K562 (cell line): ENCODE results near the gene LILRA6. TPM values are rescaled to one million over a fixed set of nuclear protein-coding genes. Genes with fewer than 3 reads are reported as not detected.

ENCODE experiments used
- ARHGAP35 ChIP-seq: fragments of 450-650 bp; IDR thresholded peaks from 2 replicates; pipeline ENCODE4 v1.6.1; 2018; ENCODE audit not compliant: partially characterized antibody
- BCL6 ChIP-seq: fragments of 250-450 bp; sonication (Bioruptor Pico); IDR thresholded peaks from 2 replicates; pipeline ENCODE4 v1.4.0; 2020
- GABPB1 ChIP-seq: sonication (generic); formaldehyde crosslinking; IDR thresholded peaks from 2 replicates; pipeline ENCODE4 v1.8.0; 2022; ENCODE audit warnings: mild to moderate bottlenecking, missing genetic modification reagents
- HDAC8 ChIP-seq: fragments of 450-650 bp; IDR thresholded peaks from 2 replicates; pipeline ENCODE4 v1.6.1; 2016; ENCODE audit warnings: mild to moderate bottlenecking, missing genetic modification characterization, moderate library complexity, missing compliant biosample characterization
- HDGF ChIP-seq: fragments of 450-650 bp; IDR thresholded peaks from 2 replicates; pipeline ENCODE4 v1.6.1; 2016
- KAT7 ChIP-seq: sonication (generic); formaldehyde crosslinking; IDR thresholded peaks from 2 replicates; pipeline ENCODE4 v1.8.0; 2022; ENCODE audit warnings: missing genetic modification reagents, mild to moderate bottlenecking, borderline replicate concordance
- MCM2 ChIP-seq: fragments of 450-650 bp; IDR thresholded peaks from 2 replicates; pipeline ENCODE4 v1.6.1; 2017; ENCODE audit warnings: low read depth, mild to moderate bottlenecking
- PCBP1 ChIP-seq: fragments of 200-400 bp; formaldehyde crosslinking; IDR thresholded peaks from 2 replicates; pipeline ENCODE4 v1.6.1; 2018; ENCODE audit warnings: mild to moderate bottlenecking, low read depth, low read length; ENCODE audit not compliant: poor library complexity, severe bottlenecking
- RAD51 ChIP-seq: fragments of 450-650 bp; IDR thresholded peaks from 2 replicates; pipeline ENCODE4 v1.7.1; 2016; ENCODE audit warnings: low read depth, mild to moderate bottlenecking, borderline replicate concordance
- SMAD1 ChIP-seq: fragments of 150-350 bp; IDR thresholded peaks from 2 replicates; pipeline ENCODE4 v1.6.1; 2014; ENCODE audit warnings: low read length, low read depth; ENCODE audit not compliant: partially characterized antibody
- SMARCA4 ChIP-seq: fragments of 450-650 bp; IDR thresholded peaks from 2 replicates; pipeline ENCODE4 v1.6.1; 2016
- SREBF2 ChIP-seq: sonication (generic); formaldehyde crosslinking; IDR thresholded peaks from 2 replicates; pipeline ENCODE4 v1.4.0; 2020; ENCODE audit warnings: mild to moderate bottlenecking, missing genetic modification reagents
- TBL1XR1 ChIP-seq, 2 experiments: IDR thresholded peaks; 2 replicates each; pipeline ENCODE4 v1.6.1; 2012; ENCODE audit warnings: improper control_type of control experiment in 2 of 2, low read length in 2 of 2, mild to moderate bottlenecking in 1 of 2
- ZNF146 ChIP-seq: IDR thresholded peaks from one replicate; pipeline ENCODE4 v1.6.1; 2018; ENCODE audit warnings: missing compliant biosample characterization; ENCODE audit not compliant: unreplicated experiment
- ZNF23 ChIP-seq: fragments of 250-450 bp; sonication (Bioruptor Pico); IDR thresholded peaks from 2 replicates; pipeline ENCODE4 v1.4.0; 2020; ENCODE audit warnings: mild to moderate bottlenecking
- ZNF24 ChIP-seq: fragments of 450-650 bp; IDR thresholded peaks from 2 replicates; pipeline ENCODE4 v1.6.1; 2016
- ZNF408 ChIP-seq: fragments of 250-450 bp; sonication (Bioruptor Pico); IDR thresholded peaks from 2 replicates; pipeline ENCODE4 v1.4.0; 2020; ENCODE audit warnings: low read depth, mild to moderate bottlenecking, moderate library complexity
- ZNF436 ChIP-seq: fragments of 250-450, 450-650 bp; sonication (Bioruptor Pico); formaldehyde crosslinking; IDR thresholded peaks from 2 replicates; pipeline ENCODE4 v1.7.0; 2020; ENCODE audit warnings: mild to moderate bottlenecking
- ZNF77 ChIP-seq: fragments of 250-450 bp; sonication (Bioruptor Pico); IDR thresholded peaks from 2 replicates; pipeline ENCODE4 v1.5.0; 2020
- polyA plus RNA-seq, 8 experiments: library from polyadenylated mRNA; depleted of rRNA in 4 of 8; stranded (reverse) in 5 of 8; unstranded in 3 of 8; fragments of >200 nt; fragmentation: Nextera tagmentation in 2 of 8; fragmentation: Illumina TruSeq in 1 of 8; extraction: Ambion mirVana in 2 of 8; extraction: Trizol in 1 of 8; gene quantifications; 2 replicates each; pipeline versions ENCODE4 v1.2.1 to v1.2.3, GENCODE V29; 2011 to 2014; ENCODE audit warnings: inconsistent platforms in 1 of 8, missing spikeins in 1 of 8
- total RNA-seq, 7 experiments: library from RNA; depleted of rRNA in 6 of 7; stranded (reverse); fragments of >200 nt in 6 of 7; fragmentation: Illumina TruSeq in 2 of 7; extraction: Trizol in 2 of 7; gene quantifications; 2 replicates each; pipeline versions ENCODE4 v1.2.1 to v1.2.3, GENCODE V29; 2011 to 2021; ENCODE audit warnings: low replicate concordance in 1 of 7
- TF ChIP-seq, protein P1 (sequence below): fragments of 250-450 bp; sonication (Bioruptor Pico); IDR thresholded peaks from 2 replicates; pipeline ENCODE4 v1.8.0; 2022; ENCODE audit warnings: inconsistent platforms, mild to moderate bottlenecking, moderate library complexity, borderline replicate concordance
- TF ChIP-seq, protein P2 (sequence below): fragments of 450-650 bp; IDR thresholded peaks from 2 replicates; pipeline ENCODE4 v1.6.1; 2016; ENCODE audit warnings: low read depth

Gene LILRA6
- total and polyA plus RNA-seq, 9 of the 15 experiments (the other 6 are each of a cell fraction or from before 2014, with no cell fraction given) = 0.03 TPM; not detected in 8

DNA sequence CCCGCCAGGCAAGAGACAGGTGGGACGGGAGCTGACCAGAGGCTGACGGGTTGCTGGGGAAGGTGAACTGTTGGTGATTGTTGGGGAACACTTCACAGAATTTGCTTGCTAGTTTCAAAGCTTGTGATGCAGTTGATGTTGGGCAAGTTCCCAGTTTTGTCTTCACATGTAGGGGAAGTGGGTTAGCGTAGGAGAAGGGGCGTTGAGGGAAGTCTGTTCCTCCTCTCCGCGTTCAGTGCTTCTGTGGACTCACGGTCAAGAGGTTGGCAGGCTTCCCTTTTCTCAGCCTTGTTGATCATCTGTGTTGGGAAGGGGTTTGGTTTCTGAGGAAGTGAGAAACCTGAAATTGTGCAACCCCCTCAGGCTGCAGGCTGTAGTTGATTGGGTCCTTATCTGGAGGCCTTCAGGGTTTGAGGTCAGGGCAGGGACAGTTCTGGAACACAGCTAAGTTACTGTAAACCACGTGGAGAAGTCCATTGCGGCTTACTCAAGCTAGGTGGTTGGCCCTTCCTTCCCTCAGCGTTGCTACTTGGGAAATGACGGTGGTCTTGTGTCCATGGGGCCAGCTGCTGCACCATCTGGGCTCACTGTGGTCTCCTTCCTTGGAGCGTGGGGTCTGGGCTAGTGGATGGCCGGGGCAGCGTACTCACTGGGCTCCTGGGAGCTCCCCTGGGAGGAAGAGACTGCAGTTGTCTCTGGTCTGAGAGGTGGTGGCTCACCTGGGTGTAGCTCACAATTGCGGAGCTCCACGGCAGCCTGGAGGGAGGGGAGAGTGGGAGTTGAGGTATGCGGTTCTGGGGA, 34.4 kb downstream of the LILRA6 start (continued):
- TF ChIP-seq, protein P1, sequence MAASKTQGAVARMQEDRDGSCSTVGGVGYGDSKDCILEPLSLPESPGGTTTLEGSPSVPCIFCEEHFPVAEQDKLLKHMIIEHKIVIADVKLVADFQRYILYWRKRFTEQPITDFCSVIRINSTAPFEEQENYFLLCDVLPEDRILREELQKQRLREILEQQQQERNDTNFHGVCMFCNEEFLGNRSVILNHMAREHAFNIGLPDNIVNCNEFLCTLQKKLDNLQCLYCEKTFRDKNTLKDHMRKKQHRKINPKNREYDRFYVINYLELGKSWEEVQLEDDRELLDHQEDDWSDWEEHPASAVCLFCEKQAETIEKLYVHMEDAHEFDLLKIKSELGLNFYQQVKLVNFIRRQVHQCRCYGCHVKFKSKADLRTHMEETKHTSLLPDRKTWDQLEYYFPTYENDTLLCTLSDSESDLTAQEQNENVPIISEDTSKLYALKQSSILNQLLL (CRISPR knock-in tag) = no peak
- TF ChIP-seq ZNF408 (no peak), SREBF2 (CRISPR knock-in tag) (no peak), SMARCA4 (peak; percentile 93), SMAD1 (peak; percentile 84), ZNF146 (no peak), ZNF24 (0 out of 2 replicates have a peak, but pooled peaks have one; percentile 54), MCM2 (no peak), HDAC8 (tag) (no peak), RAD51 (peak; percentile 74), TBL1XR1 (IDR thresholded peaks at IDR 0.05; ENCODE audit: low read length in 2 of 2) (peak in 1 of 2 experiments; percentile 91), ZNF77 (CRISPR knock-in tag) (peak; percentile 93), ZNF436 (CRISPR knock-in tag) (no peak), GABPB1 (CRISPR knock-in tag) (peak; percentile 69; the same call in 1 of the 2 replicates), ZNF23 (0 out of 2 replicates have a peak, but pooled peaks have one; percentile 51), BCL6 (CRISPR knock-in tag) (0 out of 2 replicates have a peak, but pooled peaks have one; percentile 60), PCBP1 (no peak), ARHGAP35 (no peak), KAT7 (CRISPR knock-in tag) (no peak), HDGF (no peak; the same call in none of the 2 replicates)
- TF ChIP-seq, protein P2, sequence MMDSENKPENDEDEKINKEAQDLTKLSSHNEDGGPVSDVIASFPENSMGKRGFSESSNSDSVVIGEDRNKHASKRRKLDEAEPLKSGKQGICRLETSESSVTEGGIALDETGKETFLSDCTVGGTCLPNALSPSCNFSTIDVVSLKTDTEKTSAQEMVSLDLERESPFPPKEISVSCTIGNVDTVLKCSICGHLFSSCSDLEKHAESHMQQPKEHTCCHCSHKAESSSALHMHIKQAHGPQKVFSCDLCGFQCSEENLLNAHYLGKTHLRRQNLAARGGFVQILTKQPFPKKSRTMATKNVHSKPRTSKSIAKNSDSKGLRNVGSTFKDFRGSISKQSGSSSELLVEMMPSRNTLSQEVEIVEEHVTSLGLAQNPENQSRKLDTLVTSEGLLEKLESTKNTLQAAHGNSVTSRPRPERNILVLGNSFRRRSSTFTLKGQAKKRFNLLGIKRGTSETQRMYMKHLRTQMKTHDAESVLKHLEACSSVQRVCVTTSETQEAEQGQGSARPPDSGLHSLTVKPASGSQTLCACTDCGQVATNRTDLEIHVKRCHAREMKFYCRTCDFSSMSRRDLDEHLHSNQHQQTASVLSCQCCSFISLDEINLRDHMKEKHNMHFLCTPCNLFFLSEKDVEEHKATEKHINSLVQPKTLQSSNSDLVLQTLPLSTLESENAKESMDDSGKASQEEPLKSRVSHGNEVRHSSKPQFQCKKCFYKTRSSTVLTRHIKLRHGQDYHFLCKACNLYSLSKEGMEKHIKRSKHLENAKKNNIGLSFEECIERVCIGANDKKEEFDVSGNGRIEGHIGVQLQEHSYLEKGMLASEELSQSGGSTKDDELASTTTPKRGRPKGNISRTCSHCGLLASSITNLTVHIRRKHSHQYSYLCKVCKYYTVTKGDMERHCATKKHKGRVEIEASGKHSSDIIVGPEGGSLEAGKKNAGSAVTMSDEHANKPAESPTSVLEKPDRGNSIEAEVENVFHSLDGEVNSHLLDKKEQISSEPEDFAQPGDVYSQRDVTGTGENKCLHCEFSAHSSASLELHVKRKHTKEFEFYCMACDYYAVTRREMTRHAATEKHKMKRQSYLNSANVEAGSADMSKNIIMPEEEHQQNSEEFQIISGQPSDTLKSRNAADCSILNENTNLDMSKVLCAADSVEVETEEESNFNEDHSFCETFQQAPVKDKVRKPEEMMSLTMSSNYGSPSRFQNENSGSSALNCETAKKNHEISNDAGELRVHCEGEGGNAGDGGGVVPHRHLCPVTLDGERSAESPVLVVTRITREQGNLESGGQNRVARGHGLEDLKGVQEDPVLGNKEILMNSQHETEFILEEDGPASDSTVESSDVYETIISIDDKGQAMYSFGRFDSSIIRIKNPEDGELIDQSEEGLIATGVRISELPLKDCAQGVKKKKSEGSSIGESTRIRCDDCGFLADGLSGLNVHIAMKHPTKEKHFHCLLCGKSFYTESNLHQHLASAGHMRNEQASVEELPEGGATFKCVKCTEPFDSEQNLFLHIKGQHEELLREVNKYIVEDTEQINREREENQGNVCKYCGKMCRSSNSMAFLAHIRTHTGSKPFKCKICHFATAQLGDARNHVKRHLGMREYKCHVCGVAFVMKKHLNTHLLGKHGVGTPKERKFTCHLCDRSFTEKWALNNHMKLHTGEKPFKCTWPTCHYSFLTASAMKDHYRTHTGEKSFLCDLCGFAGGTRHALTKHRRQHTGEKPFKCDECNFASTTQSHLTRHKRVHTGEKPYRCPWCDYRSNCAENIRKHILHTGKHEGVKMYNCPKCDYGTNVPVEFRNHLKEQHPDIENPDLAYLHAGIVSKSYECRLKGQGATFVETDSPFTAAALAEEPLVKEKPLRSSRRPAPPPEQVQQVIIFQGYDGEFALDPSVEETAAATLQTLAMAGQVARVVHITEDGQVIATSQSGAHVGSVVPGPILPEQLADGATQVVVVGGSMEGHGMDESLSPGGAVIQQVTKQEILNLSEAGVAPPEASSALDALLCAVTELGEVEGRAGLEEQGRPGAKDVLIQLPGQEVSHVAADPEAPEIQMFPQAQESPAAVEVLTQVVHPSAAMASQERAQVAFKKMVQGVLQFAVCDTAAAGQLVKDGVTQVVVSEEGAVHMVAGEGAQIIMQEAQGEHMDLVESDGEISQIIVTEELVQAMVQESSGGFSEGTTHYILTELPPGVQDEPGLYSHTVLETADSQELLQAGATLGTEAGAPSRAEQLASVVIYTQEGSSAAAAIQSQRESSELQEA = no peak
